Nucleus accumbens (tissue), 56 donors: ENCODE measurements around the gene SSBP2.
"Not testable (repeated sequence)": the region's sequence is repeated elsewhere in the genome, so short reads cannot be mapped to it uniquely, and the experiment has no call there.

Source experiments
- DNase-seq, 56 donors: peaks; one replicate each; lab custom pipeline; 2025; lab: John Stamatoyannopoulos, UW

Gene SSBP2

GRCh38 chr5:81544351-81545018 lies 206.4 kb downstream of the SSBP2 start:
- no peak for DNase-seq

DNA sequence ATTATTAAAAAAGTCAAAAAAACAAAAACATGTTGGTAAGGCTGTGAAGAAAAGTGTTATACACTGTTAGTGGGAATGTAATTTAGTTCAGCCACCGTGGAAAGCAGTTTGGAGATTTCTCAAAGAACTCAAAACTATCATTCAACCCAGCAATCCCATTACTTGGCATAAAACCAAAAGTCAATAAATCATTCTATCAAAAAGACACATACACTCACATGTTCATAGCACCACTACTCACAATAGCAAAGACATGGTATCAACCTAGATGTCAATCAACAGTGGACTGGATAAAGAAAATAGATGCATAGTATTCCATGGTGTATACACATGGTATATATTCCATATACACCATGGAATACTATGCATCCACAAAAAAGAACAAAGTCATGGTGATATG lies 208.7 kb downstream of the SSBP2 start:
- DNase-seq, result no peak

DNA sequence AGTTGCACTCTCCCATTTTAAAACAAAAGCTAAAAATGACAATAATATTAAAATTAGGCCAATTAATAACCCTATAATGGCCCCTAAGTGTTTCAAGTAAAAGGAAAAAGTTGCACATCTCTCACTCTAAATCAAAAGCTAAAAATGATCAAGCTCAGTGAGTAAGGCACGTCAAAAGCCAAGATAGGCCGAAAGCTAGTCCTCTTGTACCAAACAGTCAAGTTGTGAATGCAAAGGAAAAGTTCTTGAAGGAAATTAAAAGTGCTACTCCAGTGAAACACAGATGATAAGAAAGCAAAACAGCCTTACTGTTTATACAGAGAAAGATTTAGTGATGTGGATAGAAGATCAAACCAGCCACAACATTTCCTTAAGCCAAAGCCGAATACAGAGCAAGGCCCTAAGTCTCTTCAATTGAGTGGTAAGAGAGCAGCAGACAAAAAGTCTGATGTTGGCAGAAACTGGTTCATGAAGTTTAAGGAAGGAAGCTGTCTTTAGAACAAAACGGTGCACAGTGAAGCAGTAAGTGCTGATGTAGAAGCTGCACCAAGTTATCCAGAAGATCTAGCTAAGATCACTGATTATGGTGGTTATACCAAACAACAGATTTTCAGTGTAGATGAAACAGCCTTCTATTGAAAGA lies 212.9 kb downstream of the SSBP2 start:
- no peak for DNase-seq

DNA sequence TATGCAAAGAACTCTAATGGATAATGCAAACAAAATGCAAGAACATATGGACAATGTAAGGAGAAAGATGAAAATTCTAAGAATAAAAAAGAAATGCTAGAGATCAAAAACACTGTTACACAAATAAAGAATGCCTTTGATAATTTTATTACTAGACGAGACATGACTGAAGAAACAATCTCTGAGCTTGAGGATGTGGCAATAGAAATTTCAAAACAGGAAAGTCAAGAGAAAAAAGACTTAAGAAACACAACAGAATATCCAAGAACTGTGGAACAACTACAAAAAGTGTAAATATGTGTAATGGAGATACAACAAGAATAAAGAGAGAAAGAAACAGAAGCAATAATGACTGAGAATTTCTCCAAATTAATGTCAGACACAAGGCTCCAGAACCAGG lies 216.5 kb downstream of the SSBP2 start:
- DNase-seq, result no peak

GRCh38 chr5:81533629-81534405 lies 217.1 kb downstream of the SSBP2 start:
- DNase-seq, result no peak

GRCh38 chr5:81530919-81531318 lies 220.0 kb downstream of the SSBP2 start:
- no peak for DNase-seq

DNA sequence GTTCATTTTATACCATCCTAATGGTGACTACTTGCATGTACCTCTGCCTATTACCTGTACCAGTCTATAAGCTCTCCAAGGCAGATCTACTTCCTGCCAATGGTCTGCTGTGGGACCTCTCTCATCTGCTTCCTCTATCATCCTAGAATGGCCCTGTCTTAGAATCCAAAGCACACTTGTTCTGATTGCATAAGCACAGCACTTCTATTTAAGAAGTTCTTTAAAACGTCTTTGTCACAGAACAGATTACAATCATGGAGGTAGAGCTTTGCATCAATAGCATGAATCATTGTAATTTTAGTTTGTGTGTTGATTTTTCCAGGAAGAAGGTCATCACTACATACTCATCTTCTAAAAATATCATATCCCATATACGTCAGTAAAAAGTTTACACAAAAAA lies 225.2 kb downstream of the SSBP2 start:
- DNase-seq, result no peak

- no peak for DNase-seq
Observed at GRCh38 chr5:81524015-81524414, 226.9 kb downstream of the SSBP2 start.

GRCh38 chr5:81522571-81522970 lies 228.3 kb downstream of the SSBP2 start:
- DNase-seq, result no peak

- DNase-seq, result no peak
Observed at GRCh38 chr5:81520769-81521168, 230.1 kb downstream of the SSBP2 start.

- DNase-seq, result no peak
Observed at GRCh38 chr5:81519217-81519905, 231.5 kb downstream of the SSBP2 start.

DNA sequence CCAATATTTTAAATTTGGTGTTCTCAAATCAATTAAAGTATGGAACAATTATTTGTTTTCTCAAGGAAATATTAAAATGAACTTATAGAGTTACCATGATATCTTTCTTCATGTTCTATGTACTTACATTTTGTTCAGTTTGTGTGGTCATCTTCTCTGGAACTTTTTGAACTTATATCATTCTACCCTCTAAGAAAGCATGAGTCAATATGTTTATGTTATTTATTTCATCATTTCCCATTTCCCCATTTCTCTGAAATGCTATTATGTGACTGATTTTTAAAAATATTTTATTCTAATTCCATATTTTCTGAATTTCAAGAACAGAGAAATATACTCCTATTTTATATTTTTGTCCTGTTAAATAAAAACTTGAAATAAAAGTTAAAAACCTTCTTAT lies 233.4 kb downstream of the SSBP2 start:
- no peak for DNase-seq

GRCh38 chr5:81516091-81516490 lies 234.8 kb downstream of the SSBP2 start:
- no peak for DNase-seq

- DNase-seq, result no peak
Observed at GRCh38 chr5:81513982-81514381, 236.9 kb downstream of the SSBP2 start.

DNA sequence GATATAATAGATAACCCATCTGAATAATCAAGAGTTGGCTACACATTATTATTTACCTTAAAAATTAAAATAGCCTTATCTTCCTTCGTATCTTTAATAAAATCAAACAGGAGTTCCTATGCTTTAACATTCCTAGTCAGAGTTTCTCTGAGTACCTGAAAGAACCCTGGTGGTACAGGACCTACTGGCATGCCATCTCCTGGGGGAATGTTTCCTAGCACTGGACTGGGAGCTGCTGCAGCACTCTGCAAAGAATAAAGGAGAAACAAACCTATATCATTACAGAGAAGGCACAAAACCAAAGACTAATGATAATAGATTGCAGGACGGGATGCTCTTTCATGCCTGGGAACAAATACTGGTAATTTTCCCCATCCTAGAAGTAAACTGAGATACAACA lies 237.4 kb downstream of the SSBP2 start:
- DNase-seq, result no peak

- DNase-seq, result peak in 43 of 56 donors; percentile 1 to 77 (median 30)
Observed at GRCh38 chr5:81506900-81507588, 243.9 kb downstream of the SSBP2 start.

DNA sequence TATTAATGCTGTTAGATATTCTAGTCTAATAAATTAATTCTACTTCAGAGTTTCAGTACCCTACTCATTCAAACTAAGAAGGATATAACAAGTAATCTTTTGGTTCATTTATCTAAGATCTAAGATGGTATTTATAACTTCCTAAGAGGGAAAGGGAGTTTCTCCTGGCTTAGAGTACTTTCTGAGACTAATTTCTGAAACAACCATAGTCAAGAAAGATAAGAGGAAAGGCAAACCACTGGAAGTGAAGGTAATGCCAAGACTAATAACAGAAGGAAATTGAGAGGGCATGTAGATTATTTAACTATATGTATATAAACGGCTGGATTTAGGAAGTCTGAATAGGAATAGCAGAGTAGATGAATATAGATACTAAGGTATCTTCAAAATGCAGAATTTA lies 244.5 kb downstream of the SSBP2 start:
- DNase-seq, result no peak

DNA sequence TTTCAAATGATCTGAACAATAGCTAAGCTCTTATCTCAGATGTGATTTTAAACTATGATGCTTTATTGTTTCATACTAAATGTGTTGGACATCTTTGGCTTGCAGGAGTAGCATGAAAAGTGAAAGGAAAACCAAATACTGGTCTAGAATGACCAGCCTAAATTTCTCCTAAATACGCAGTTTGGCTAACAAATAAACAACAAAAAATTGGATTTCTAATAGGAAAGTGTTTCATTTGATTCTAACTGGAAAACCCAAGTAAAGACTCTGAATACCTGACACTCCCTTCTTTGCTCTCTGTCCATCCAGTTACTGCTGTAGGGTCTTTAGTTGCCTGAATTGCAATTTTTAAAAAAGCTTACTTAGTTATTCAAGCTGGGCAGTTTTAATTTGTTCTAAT lies 245.2 kb downstream of the SSBP2 start:
- no peak for DNase-seq

GRCh38 chr5:81503602-81504001 lies 247.3 kb downstream of the SSBP2 start:
- DNase-seq, result not testable (repeated sequence)

GRCh38 chr5:81495286-81495685 lies 255.6 kb downstream of the SSBP2 start:
- DNase-seq, result no peak

- DNase-seq, result no peak
Observed at GRCh38 chr5:81488862-81489261, 262.0 kb downstream of the SSBP2 start.
